ENCODE results near the gene GNAI3.

GNAI3 gene

DNA sequence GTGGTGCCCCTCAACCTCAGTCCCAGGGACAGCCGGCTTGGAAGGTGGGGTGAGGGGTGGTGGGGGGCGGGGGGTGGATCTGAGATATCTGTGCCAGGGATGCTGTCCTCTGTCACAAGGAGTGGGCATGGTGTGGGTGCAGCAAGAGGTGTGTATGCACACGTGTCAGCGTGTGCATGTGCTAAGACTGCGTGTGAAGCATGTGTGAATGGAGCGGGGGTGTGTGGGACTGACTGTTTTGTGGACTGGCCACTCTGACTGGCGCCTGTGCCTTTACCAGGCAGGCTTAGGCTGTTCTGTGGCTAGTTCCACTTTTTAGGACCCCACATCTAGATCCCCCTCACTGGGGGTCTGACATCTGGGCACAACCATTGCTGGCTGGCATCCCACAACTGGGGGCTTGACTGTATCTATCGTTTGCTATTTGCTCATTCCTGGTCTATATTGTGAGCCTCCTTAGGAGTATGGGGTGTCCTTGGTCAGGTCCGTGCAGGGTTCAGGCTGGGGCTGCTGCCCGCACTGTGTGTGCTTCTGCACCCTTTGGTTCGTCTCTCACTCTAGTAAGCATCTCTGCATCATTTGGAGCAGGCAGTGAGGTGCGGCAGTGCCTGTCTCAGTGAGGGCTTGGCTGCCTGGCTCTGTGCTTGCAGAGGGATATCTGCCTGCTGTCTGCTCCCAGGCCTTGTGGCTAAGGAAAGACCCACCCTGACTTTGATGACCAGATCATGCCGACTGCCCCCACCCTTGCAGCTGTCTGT lies 73.1 kb downstream of the GNAI3 start:
- Histone ChIP-seq H3K36me3 (ENCODE audit: control insufficient read depth, insufficient read depth, low read length) (peaks cover 14% of the 10 kb centered on the region), H3K9me3 (ENCODE audit: control insufficient read depth, low read length) (no peaks in the 10 kb centered on the region), H3K27ac (ENCODE audit: insufficient read depth, low read length, poor library complexity, severe bottlenecking) (peak overlapping the region; percentile 97), H3K4me3 (ENCODE audit: insufficient read depth, low read depth, low read length, poor library complexity, severe bottlenecking) (peak overlapping the region; percentile 78), H3K4me1 (ENCODE audit: control insufficient read depth, insufficient read depth, low read length, poor library complexity, severe bottlenecking) (peaks cover 64% of the 10 kb centered on the region), H3K27me3 (replicated peaks; ENCODE audit: control insufficient read depth, insufficient read depth, low read length, poor library complexity, severe bottlenecking) (no peaks in the 10 kb centered on the region)
- DNase-seq: no peak

DNA sequence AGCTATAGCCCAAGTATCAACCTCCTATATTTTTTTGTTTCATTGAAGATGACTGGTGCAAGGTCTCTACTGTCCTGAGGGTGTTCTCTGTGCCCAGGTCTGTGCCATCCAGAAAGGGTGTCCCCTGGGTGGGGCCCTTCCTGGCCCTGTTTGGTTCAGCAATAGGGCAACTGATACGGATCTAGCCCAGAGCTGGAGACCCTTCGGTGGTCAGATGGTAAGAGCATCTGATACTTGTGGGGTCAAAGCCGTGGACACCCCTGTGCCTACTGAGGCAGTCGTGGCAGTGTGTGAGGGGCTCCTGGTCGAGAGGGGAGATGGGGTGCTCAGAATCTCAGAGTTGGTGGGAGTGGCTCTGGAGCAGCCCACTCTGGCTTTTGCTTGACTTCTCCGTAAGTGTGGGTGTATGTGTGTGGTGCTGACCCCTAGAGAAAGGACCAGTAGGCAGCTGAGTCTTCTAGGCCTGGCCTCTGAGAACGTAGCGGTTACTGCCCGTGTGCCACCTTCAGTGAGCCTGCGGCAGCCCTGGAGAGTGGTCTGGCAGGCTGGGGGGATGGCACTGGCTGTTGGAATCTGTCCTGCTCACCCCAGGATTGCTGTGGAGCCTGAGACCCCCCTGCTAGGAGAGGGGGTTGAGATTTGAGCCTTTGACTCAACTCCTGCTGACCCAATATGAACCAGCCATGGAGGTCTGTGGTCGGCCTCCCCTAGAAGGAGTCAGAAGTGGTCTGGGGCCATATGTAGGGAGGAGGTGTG lies 73.9 kb downstream of the GNAI3 start:
- Histone ChIP-seq H3K36me3 (ENCODE audit: control insufficient read depth, insufficient read depth, low read length) (peaks cover 22% of the 10 kb centered on the region), H3K27ac (ENCODE audit: insufficient read depth, low read length, poor library complexity, severe bottlenecking) (peak overlapping the region; percentile 97)

DNA sequence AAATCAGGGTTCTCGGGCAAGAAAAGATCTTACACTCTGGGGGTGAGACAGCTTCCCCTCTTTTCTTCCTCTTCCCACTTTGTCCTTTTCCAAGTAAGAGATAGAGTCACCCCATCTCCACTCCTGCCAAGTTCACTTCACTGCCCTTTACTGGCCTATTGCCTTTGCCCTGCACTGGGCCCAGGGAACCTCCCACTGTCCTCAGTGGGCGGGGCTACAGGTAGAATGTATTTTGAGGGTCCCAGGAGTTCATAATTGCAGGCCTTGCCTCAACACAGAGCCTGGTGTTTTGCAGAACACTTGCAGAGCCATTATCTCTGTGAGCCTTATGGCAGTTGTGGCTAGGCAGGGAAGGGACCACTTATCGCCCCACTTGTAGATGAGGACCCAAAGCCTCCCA lies 74.5 kb downstream of the GNAI3 start:
- no peaks in the 10 kb centered on the region for H3K27me3 ChIP-seq (replicated peaks; ENCODE audit: control insufficient read depth, insufficient read depth, low read length, poor library complexity, severe bottlenecking)
- H3K36me3 ChIP-seq (ENCODE audit: control insufficient read depth, insufficient read depth, low read length): peaks cover 27% of the 10 kb centered on the region
- H3K27ac ChIP-seq (ENCODE audit: insufficient read depth, low read length, poor library complexity, severe bottlenecking): peak overlapping the region; percentile 97
- no peaks in the 10 kb centered on the region for H3K9me3 ChIP-seq (ENCODE audit: control insufficient read depth, low read length)
- DNase-seq: no peak
- peak overlapping the region; percentile 78 for H3K4me3 ChIP-seq (ENCODE audit: insufficient read depth, low read depth, low read length, poor library complexity, severe bottlenecking)
- H3K4me1 ChIP-seq (ENCODE audit: control insufficient read depth, insufficient read depth, low read length, poor library complexity, severe bottlenecking): peaks cover 54% of the 10 kb centered on the region

More for the DNA sequence above, 73.9 kb downstream of the GNAI3 start:
- no peaks in the 10 kb centered on the region for H3K27me3 ChIP-seq (replicated peaks; ENCODE audit: control insufficient read depth, insufficient read depth, low read length, poor library complexity, severe bottlenecking)
- DNase-seq: no peak
- H3K9me3 ChIP-seq (ENCODE audit: control insufficient read depth, low read length): no peaks in the 10 kb centered on the region
- H3K4me1 ChIP-seq (ENCODE audit: control insufficient read depth, insufficient read depth, low read length, poor library complexity, severe bottlenecking): peaks cover 58% of the 10 kb centered on the region
- peak overlapping the region; percentile 78 for H3K4me3 ChIP-seq (ENCODE audit: insufficient read depth, low read depth, low read length, poor library complexity, severe bottlenecking)

DNA sequence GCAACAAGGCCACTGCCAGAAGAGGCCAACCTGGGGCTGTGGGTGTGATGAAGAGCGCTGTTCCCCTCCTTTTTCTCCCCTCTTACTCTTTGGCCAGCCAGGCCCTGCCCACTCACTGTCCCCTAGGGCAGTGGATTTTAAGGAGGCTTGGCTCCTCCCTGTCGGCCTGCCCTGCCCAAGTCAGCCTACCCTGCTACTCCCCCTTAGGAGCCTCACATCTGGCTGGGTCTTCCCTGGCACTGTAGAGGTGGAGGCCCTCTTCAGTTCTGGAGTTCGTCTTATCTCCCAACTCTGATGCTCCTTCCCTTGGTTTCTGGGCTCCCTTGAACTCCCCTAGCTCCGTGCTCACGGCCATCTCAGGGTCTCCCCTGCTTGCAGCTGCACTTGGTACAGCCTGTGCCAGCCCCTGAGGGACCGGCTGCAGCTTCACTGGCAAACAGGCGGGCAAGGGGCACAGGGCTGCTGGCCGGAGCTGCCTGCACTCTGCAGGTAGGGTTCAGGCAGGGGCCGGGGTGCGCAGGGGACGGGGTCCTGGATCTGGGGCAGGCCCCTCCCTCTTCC lies 75.3 kb downstream of the GNAI3 start:
- Histone ChIP-seq H3K27me3 (replicated peaks; ENCODE audit: control insufficient read depth, insufficient read depth, low read length, poor library complexity, severe bottlenecking) (no peaks in the 10 kb centered on the region), H3K27ac (ENCODE audit: insufficient read depth, low read length, poor library complexity, severe bottlenecking) (peak overlapping the region; percentile 97), H3K36me3 (ENCODE audit: control insufficient read depth, insufficient read depth, low read length) (peaks cover 35% of the 10 kb centered on the region), H3K9me3 (ENCODE audit: control insufficient read depth, low read length) (no peaks in the 10 kb centered on the region), H3K4me3 (ENCODE audit: insufficient read depth, low read depth, low read length, poor library complexity, severe bottlenecking) (peak overlapping the region; percentile 24), H3K4me1 (ENCODE audit: control insufficient read depth, insufficient read depth, low read length, poor library complexity, severe bottlenecking) (peaks cover 48% of the 10 kb centered on the region)
- DNase-seq: no peak

DNA sequence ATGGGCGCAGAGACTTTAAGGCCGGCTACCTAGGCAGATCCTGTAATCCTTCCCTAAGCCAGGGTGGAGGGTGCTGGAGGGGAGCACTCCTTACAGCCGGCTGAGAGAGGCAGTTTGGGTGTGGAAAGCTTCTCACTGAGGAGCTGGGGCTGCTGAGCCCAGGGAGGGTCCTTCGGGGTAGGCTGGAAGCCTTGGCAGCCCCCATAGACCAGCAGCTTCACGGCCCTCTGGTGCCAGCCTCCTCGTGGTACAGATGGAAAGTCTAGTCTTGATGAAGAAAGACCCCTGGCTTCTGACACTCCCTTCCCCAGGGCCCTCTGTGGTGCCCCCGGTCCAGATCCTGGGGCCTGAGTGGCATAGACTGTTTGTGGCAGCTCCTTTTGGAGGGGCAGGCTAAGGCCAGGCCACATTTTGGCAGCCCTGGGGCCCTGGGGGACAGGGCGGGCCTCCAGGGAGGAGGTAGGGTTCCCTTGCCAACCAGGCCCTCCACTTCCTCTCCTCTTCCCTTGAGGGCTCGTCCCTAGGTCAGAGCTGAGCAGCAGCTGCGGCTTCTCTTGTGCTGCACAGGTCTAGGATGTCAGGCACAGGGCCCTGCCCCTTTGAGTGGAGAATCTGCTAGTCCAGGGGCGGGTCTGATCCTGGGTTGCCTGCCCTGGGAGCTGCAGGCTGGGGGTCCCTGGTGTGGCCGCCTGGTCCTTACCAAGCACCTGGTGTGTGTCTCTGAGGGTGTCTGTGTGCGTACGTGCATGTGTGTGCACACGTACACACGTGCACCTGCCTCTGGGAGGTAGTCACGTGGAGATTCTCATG lies 76.0 kb downstream of the GNAI3 start:
- peaks cover 40% of the 10 kb centered on the region for H3K4me1 ChIP-seq (ENCODE audit: control insufficient read depth, insufficient read depth, low read length, poor library complexity, severe bottlenecking)
- peaks cover 43% of the 10 kb centered on the region for H3K36me3 ChIP-seq (ENCODE audit: control insufficient read depth, insufficient read depth, low read length)
- no peaks in the 10 kb centered on the region for H3K27me3 ChIP-seq (replicated peaks; ENCODE audit: control insufficient read depth, insufficient read depth, low read length, poor library complexity, severe bottlenecking)
- peak overlapping the region; percentile 24 for H3K4me3 ChIP-seq (ENCODE audit: insufficient read depth, low read depth, low read length, poor library complexity, severe bottlenecking)
- no peak for DNase-seq
- H3K27ac ChIP-seq (ENCODE audit: insufficient read depth, low read length, poor library complexity, severe bottlenecking): peak overlapping the region; percentile 97
- H3K9me3 ChIP-seq (ENCODE audit: control insufficient read depth, low read length): no peaks in the 10 kb centered on the region

DNA sequence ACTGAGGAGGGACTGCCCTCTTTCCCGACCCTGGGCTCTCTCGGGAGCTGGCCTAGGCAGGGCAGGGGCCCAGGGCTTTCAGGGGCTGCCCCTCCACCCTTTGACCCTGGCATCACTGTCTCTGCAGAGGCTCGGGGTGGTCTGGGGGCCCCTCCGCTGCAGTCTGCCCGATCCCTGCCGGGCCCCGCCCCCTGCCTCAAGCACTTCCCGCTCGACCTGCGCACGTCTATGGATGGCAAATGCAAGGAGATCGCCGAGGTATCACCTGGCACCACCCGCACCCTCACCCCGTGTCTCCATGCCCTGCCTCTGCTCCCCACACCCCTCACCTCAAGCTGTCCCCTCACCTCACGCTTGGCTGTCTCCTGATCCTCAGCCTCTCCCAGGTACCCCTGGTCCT lies 76.8 kb downstream of the GNAI3 start:
- no peak for DNase-seq
- Histone ChIP-seq H3K4me3 (ENCODE audit: insufficient read depth, low read depth, low read length, poor library complexity, severe bottlenecking) (no peak overlapping the region), H3K36me3 (ENCODE audit: control insufficient read depth, insufficient read depth, low read length) (peaks cover 48% of the 10 kb centered on the region)

DNA sequence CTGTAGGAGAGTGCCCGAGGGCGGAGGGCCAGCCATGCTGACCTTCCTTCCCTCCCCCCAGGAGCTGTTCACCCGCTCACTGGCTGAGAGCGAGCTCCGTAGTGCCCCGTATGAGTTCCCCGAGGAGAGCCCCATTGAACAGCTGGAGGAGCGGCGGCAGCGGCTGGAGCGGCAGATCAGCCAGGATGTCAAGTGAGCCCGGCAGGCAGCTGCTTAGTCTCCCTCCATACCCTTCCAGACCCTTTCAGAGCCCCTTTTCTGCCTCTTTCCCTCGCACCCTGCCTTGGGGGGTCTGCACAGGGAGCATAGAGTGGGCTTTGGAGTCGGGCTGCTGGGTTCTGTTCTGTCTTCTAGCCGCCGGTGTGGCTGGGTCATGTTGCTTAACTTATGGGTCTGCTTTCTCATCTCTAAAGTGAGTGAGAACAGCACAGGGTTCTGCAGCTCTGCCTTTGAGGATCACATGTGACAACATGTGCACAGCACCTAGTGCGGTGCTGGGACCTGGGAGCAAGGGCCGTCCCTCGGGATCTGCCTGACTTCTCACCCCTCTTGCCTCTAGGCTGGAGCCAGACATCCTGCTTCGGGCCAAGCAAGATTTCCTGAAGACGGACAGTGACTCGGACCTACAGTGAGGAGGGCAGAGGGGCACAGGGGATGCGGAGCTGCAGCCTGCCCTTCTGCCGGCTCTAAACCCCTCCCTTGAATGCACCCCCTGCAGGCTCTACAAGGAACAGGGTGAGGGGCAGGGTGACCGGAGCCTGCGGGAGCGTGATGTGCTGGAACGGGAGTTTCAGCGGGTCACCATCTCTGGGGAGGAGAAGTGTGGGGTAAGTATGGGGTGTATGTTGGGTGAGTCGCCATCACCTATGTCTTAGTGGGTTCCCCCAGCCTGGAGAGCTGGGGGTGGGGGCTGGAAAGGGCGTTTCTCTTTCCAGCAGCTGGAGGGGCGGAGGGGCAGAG lies 77.5 kb downstream of the GNAI3 start:
- Histone ChIP-seq H3K27me3 (replicated peaks; ENCODE audit: control insufficient read depth, insufficient read depth, low read length, poor library complexity, severe bottlenecking) (no peaks in the 10 kb centered on the region), H3K4me1 (ENCODE audit: control insufficient read depth, insufficient read depth, low read length, poor library complexity, severe bottlenecking) (peaks cover 37% of the 10 kb centered on the region), H3K27ac (ENCODE audit: insufficient read depth, low read length, poor library complexity, severe bottlenecking) (no peak overlapping the region), H3K4me3 (ENCODE audit: insufficient read depth, low read depth, low read length, poor library complexity, severe bottlenecking) (no peak overlapping the region), H3K36me3 (ENCODE audit: control insufficient read depth, insufficient read depth, low read length) (peaks cover 52% of the 10 kb centered on the region), H3K9me3 (ENCODE audit: control insufficient read depth, low read length) (no peaks in the 10 kb centered on the region)
- DNase-seq: no peak

More for the DNA sequence above, 76.8 kb downstream of the GNAI3 start:
- H3K4me1 ChIP-seq (ENCODE audit: control insufficient read depth, insufficient read depth, low read length, poor library complexity, severe bottlenecking): peaks cover 37% of the 10 kb centered on the region
- H3K9me3 ChIP-seq (ENCODE audit: control insufficient read depth, low read length): no peaks in the 10 kb centered on the region
- no peak overlapping the region for H3K27ac ChIP-seq (ENCODE audit: insufficient read depth, low read length, poor library complexity, severe bottlenecking)
- H3K27me3 ChIP-seq (replicated peaks; ENCODE audit: control insufficient read depth, insufficient read depth, low read length, poor library complexity, severe bottlenecking): no peaks in the 10 kb centered on the region

DNA sequence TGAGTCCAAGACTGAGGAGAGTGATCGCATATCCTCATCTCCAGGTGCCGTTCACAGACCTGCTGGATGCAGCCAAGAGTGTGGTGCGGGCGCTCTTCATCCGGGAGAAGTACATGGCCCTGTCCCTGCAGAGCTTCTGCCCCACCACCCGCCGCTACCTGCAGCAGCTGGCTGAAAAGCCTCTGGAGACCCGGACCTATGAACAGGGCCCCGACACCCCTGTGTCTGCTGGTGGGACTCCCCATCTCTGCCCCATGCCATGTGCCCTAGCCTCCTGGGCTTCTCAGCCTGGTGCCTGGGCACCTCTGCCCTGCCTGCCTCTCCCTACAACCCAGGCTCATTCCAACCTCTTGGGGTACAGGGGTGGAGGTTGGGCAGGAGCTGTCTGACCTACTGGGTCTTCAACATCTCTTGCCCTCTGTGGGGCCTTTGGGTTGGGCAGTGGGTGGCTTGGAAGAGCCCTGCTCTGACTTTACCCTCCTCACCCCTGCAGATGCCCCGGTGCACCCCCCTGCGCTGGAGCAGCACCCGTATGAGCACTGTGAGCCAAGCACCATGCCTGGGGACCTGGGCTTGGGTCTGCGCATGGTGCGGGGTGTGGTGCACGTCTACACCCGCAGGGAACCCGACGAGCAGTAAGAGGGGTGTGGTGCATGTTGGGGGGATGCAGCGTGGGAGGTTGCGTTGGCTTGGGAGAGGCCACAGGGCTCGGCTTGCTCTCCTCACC lies 78.4 kb downstream of the GNAI3 start:
- DNase-seq: no peak
- Histone ChIP-seq H3K9me3 (ENCODE audit: control insufficient read depth, low read length) (no peaks in the 10 kb centered on the region), H3K36me3 (ENCODE audit: control insufficient read depth, insufficient read depth, low read length) (peaks cover 62% of the 10 kb centered on the region), H3K4me3 (ENCODE audit: insufficient read depth, low read depth, low read length, poor library complexity, severe bottlenecking) (no peak overlapping the region), H3K27ac (ENCODE audit: insufficient read depth, low read length, poor library complexity, severe bottlenecking) (no peak overlapping the region), H3K27me3 (replicated peaks; ENCODE audit: control insufficient read depth, insufficient read depth, low read length, poor library complexity, severe bottlenecking) (no peaks in the 10 kb centered on the region), H3K4me1 (ENCODE audit: control insufficient read depth, insufficient read depth, low read length, poor library complexity, severe bottlenecking) (peaks cover 31% of the 10 kb centered on the region)
